Naive thymus-derived CD8-positive, alpha-beta T cell (primary cell): ENCODE results near the gene MAD1L1. TPM values are rescaled to one million over a fixed set of nuclear protein-coding genes. Genes with fewer than 3 reads are reported as not detected.

ENCODE experiments used
- ATAC-seq, 2 donors: fragments of 150-1000 bp; cut with Tn5 transposase in 1 of 2; sonication (Bioruptor Pico), chemical (Tn5 transposase) in 1 of 2; 1 replicate in 1 of 2; 2 replicates in 1 of 2; pipeline ENCODE4 v1.10.0; 2021; ENCODE audit warnings: mild to moderate bottlenecking in 2 of 2, moderate library complexity in 2 of 2
- POLR2A ChIA-PET: fragments of 350-600 bp; sonication (Branson Sonifier 250); formaldehyde crosslinking; loops from one replicate; lab custom pipeline; 2021; ENCODE audit warnings: antibody characterized with exemption; lab: Charles Lee
- DNase-seq, 10 donors: peaks; one replicate each; pipeline versions ENCODE4 v3.0.0 to v3.0.0-alpha.2; 2020 to 2022
- H3K27ac Mint-ChIP-seq, 10 donors: one replicate each; pipeline ENCODE4 v1.8.0; 2020 to 2022; ENCODE audit warnings: mild to moderate bottlenecking in 10 of 10, mixed read lengths in 10 of 10, moderate library complexity in 4 of 10, inconsistent platforms in 1 of 10
- H3K27me3 Mint-ChIP-seq, 5 donors: one replicate each; pipeline ENCODE4 v1.8.0; 2021 to 2022; ENCODE audit warnings: mixed read lengths in 5 of 5
- H3K36me3 Mint-ChIP-seq, 3 donors: one replicate each; pipeline ENCODE4 v1.8.0; 2020 to 2022; ENCODE audit warnings: mixed read lengths in 3 of 3, mild to moderate bottlenecking in 2 of 3, inconsistent platforms in 1 of 3
- H3K4me1 Mint-ChIP-seq, 4 donors: one replicate each; pipeline ENCODE4 v1.8.0; 2021 to 2022; ENCODE audit warnings: mixed read lengths in 4 of 4
- H3K4me3 Mint-ChIP-seq, 10 donors: one replicate each; pipeline ENCODE4 v1.8.0; 2020 to 2022; ENCODE audit warnings: mild to moderate bottlenecking in 10 of 10, mixed read lengths in 10 of 10, moderate library complexity in 6 of 10, inconsistent platforms in 1 of 10
- H3K9me3 Mint-ChIP-seq, 9 donors: one replicate each; pipeline ENCODE4 v1.8.0; 2020 to 2022; ENCODE audit warnings: mixed read lengths in 9 of 9, mild to moderate bottlenecking in 3 of 9, inconsistent platforms in 1 of 9, moderate library complexity in 1 of 9
- polyA plus RNA-seq, 3 donors: library from polyadenylated mRNA; unstranded; fragments of 300-500 nt; fragmentation: Illumina TruSeq; gene quantifications; one replicate each; pipeline ENCODE4 v1.2.3, GENCODE V29; 2021
- total RNA-seq, 8 experiments: library from RNA in 2 of 8; stranded (reverse) in 2 of 8; gene quantifications; one replicate each; pipeline ENCODE4 v1.2.3 and lab custom pipeline; 2021 to 2026

The MAD1L1 gene
- total and polyA plus RNA-seq, 5 experiments from 2014 or later, result 84.5 to 243 (median 146) TPM

GRCh38 chr7:1950452-1951158 lies 282.1 kb downstream of the MAD1L1 start:
- no peaks in the 10 kb centered on the region for H3K27me3 Mint-ChIP-seq
- no peak for DNase-seq
- peaks cover 6 to 25% (median 17%) of the 10 kb centered on the region in 4 donors for H3K4me1 Mint-ChIP-seq
- POLR2A ChIA-PET, result interaction anchor here (2.1 kb wide), 1 partner anchor 11 kb away, joined by 11 read pairs; no protein-coding TSS in a partner anchor
- H3K27ac Mint-ChIP-seq, result peak overlapping the region in 2 of 10 donors; percentile 21 to 55
- ATAC-seq, result no peak
- H3K4me3 Mint-ChIP-seq, result peak overlapping the region in 1 of 10 donors; percentile 63
- no peaks in the 10 kb centered on the region for H3K9me3 Mint-ChIP-seq
- peaks cover 0 to 5% (median 0%) of the 10 kb centered on the region in 3 donors for H3K36me3 Mint-ChIP-seq

GRCh38 chr7:1950066-1950451 lies 282.7 kb downstream of the MAD1L1 start:
- no peak for DNase-seq
- Mint-ChIP-seq H3K4me3 (no peak overlapping the region), H3K27me3 (no peaks in the 10 kb centered on the region), H3K36me3 (peaks cover 0 to 5% (median 0%) of the 10 kb centered on the region in 3 donors), H3K27ac (peak overlapping the region in 3 of 10 donors; percentile 7 to 55 (median 51)), H3K9me3 (no peaks in the 10 kb centered on the region), H3K4me1 (peaks cover 10 to 29% (median 17%) of the 10 kb centered on the region in 4 donors)
- POLR2A ChIA-PET, result interaction anchor here (2.1 kb wide), 1 partner anchor 10 kb away, joined by 11 read pairs; no protein-coding TSS in a partner anchor
- ATAC-seq, result no peak

DNA sequence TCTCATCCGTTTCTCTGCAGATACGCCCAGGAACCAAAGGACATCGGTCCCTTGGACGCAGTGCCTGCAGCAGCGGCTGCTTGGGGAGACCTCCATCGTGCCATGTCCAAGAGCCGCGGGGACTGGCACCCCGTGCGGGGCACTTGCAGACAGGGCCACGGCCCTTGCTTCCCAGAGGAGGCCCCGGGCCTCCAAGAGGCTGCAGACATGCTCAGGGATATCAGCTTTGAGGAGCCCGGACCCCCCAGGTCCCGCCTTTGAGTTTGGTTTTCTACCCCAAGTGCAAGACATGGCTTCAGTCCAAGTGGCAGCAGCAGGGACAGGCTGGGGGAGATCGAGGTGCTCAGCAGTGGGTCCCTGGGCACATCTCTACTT lies 283.1 kb downstream of the MAD1L1 start:
- H3K9me3 Mint-ChIP-seq, result no peaks in the 10 kb centered on the region
- POLR2A ChIA-PET, result interaction anchor here (1.7 to 2.1 kb wide), 2 partner anchors 9 to 10 kb away, joined by 5 to 11 read pairs; no protein-coding TSS in a partner anchor
- peak overlapping the region in 2 of 10 donors; percentile 51 to 55 for H3K27ac Mint-ChIP-seq

GRCh38 chr7:1948887-1949680 lies 283.7 kb downstream of the MAD1L1 start:
- peaks cover 14 to 33% (median 21%) of the 10 kb centered on the region in 4 donors for H3K4me1 Mint-ChIP-seq
- ATAC-seq, result no peak
- H3K27ac Mint-ChIP-seq, result peak overlapping the region in 3 of 10 donors; percentile 34 to 74 (median 38)
- H3K9me3 Mint-ChIP-seq, result no peaks in the 10 kb centered on the region
- POLR2A ChIA-PET, result interaction anchor here (0.6 to 1.7 kb wide), 3 partner anchors 9 to 43 kb away, joined by 3 to 7 read pairs (median 5); no protein-coding TSS in a partner anchor
- no peaks in the 10 kb centered on the region for H3K27me3 Mint-ChIP-seq
- H3K4me3 Mint-ChIP-seq, result no peak overlapping the region
- H3K36me3 Mint-ChIP-seq, result peaks cover 0 to 5% (median 0%) of the 10 kb centered on the region in 3 donors
- DNase-seq, result no peak

More for the DNA sequence above, 283.1 kb downstream of the MAD1L1 start:
- DNase-seq, result no peak
- Mint-ChIP-seq H3K4me3 (no peak overlapping the region), H3K36me3 (peaks cover 0 to 5% (median 0%) of the 10 kb centered on the region in 3 donors), H3K27me3 (no peaks in the 10 kb centered on the region), H3K4me1 (peaks cover 10 to 29% (median 17%) of the 10 kb centered on the region in 4 donors)
- ATAC-seq, result no peak

DNA sequence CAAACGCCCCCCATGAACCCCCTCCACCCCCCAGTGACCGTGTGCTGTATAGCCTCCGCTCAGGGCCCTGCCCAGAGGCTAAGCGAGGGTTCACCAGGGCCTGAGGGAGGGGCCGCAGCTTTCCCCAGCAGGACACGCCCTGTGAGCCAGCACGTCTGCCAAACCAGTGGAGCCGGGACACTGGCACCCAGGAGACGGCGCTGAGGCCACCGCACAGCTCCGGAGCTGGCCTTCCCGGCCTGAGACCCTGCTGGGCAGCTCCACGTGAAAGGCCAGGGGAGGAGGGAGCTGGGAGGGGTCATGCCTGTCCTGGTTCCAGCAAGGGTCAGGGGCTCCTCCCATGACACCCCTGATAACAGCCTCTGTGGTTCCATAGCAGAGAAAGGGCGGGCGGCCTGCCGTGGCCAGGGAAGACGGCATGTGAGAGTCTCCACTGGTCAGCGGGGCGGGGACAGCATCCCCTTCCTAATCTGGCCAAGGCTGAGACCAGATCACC lies 284.4 kb downstream of the MAD1L1 start:
- Mint-ChIP-seq H3K9me3 (no peaks in the 10 kb centered on the region), H3K27me3 (no peaks in the 10 kb centered on the region), H3K36me3 (peaks cover 0 to 3% (median 0%) of the 10 kb centered on the region in 3 donors), H3K4me1 (peaks cover 21 to 36% (median 28%) of the 10 kb centered on the region in 4 donors), H3K27ac (no peak overlapping the region), H3K4me3 (no peak overlapping the region)
- no peak for ATAC-seq
- no peak for DNase-seq
- POLR2A ChIA-PET, result interaction anchor here (0.9 to 1.7 kb wide), 2 partner anchors 8 to 42 kb away, joined by 3 to 5 read pairs; no protein-coding TSS in a partner anchor

- Mint-ChIP-seq H3K36me3 (peaks cover 0 to 3% (median 0%) of the 10 kb centered on the region in 3 donors), H3K9me3 (no peaks in the 10 kb centered on the region), H3K27me3 (no peaks in the 10 kb centered on the region), H3K4me3 (peak overlapping the region in 1 of 10 donors; percentile 10), H3K27ac (peak overlapping the region in 1 of 10 donors; percentile 41), H3K4me1 (peaks cover 27 to 42% (median 35%) of the 10 kb centered on the region in 4 donors)
- POLR2A ChIA-PET, result interaction anchor here (0.9 to 1.7 kb wide), 2 partner anchors 7 to 42 kb away, joined by 3 to 5 read pairs; no protein-coding TSS in a partner anchor
- DNase-seq (no peak), ATAC-seq (no peak)
These were observed 285.0 kb downstream of the MAD1L1 start for GRCh38 chr7:1947586-1948217.

- no peaks in the 10 kb centered on the region for H3K27me3 Mint-ChIP-seq
- peaks cover 32 to 49% (median 42%) of the 10 kb centered on the region in 4 donors for H3K4me1 Mint-ChIP-seq
- POLR2A ChIA-PET, result no interaction called here
- no peaks in the 10 kb centered on the region for H3K9me3 Mint-ChIP-seq
- peaks cover 0 to 2% (median 0%) of the 10 kb centered on the region in 3 donors for H3K36me3 Mint-ChIP-seq
- ATAC-seq (no peak), DNase-seq (no peak)
- no peak overlapping the region for H3K4me3 Mint-ChIP-seq
- peak overlapping the region in 3 of 10 donors; percentile 39 to 69 (median 47) for H3K27ac Mint-ChIP-seq
These were observed 285.8 kb downstream of the MAD1L1 start for GRCh38 chr7:1946773-1947450.

GRCh38 chr7:1946025-1946772 lies 286.5 kb downstream of the MAD1L1 start:
- no peaks in the 10 kb centered on the region for H3K36me3 Mint-ChIP-seq
- H3K4me3 Mint-ChIP-seq, result no peak overlapping the region
- no peak for DNase-seq
- POLR2A ChIA-PET, result no interaction called here
- ATAC-seq, result no peak
- peaks cover 30 to 49% (median 43%) of the 10 kb centered on the region in 4 donors for H3K4me1 Mint-ChIP-seq
- H3K27ac Mint-ChIP-seq, result peak overlapping the region in 2 of 10 donors; percentile 47 to 50
- H3K9me3 Mint-ChIP-seq, result no peaks in the 10 kb centered on the region
- H3K27me3 Mint-ChIP-seq, result no peaks in the 10 kb centered on the region

DNA sequence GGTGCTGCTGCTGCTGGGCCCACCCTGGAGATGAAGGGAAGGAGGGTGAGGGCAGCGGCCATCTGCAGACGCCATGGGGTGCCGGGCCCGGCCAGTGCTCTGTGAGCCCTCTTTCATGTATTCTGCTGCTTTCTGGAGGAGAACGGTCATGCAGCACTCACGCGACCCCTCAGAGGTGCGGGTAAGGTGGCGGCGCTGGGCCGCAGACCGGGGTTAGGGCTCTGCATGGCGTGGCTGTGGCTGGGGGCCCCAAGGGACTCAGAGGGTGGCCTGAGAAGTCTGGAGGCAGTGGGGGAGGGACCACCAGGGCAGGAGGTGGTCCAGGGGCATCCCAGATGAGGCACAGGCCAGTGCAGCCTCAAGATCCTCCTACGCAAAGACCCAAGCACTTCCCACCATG lies 287.2 kb downstream of the MAD1L1 start:
- Mint-ChIP-seq H3K27ac (peak overlapping the region in 5 of 10 donors; percentile 6 to 46 (median 29)), H3K9me3 (no peaks in the 10 kb centered on the region)

GRCh38 chr7:1944619-1945210 lies 288.0 kb downstream of the MAD1L1 start:
- ATAC-seq (no peak), DNase-seq (no peak)
- POLR2A ChIA-PET, result no interaction called here
- Mint-ChIP-seq H3K27me3 (peaks cover 0 to 2% (median 0%) of the 10 kb centered on the region in 5 donors), H3K9me3 (no peaks in the 10 kb centered on the region), H3K27ac (peak overlapping the region in 6 of 10 donors; percentile 59 to 100 (median 96)), H3K4me3 (no peak overlapping the region), H3K4me1 (peaks cover 33 to 47% (median 46%) of the 10 kb centered on the region in 4 donors), H3K36me3 (no peaks in the 10 kb centered on the region)

More for the DNA sequence above, 287.2 kb downstream of the MAD1L1 start:
- Mint-ChIP-seq H3K36me3 (no peaks in the 10 kb centered on the region), H3K27me3 (no peaks in the 10 kb centered on the region), H3K4me1 (peaks cover 31 to 50% (median 47%) of the 10 kb centered on the region in 4 donors), H3K4me3 (no peak overlapping the region)
- DNase-seq (no peak), ATAC-seq (no peak)
- POLR2A ChIA-PET, result no interaction called here
